Activated T-cell treated with anti-CD3 and anti-CD28 coated beads, Interleukin-2, amount 50 U/mL, for 4 hours (primary cell): ENCODE measurements around the gene ANKS1A. TPM values are rescaled to one million over a fixed set of nuclear protein-coding genes. Genes with fewer than 3 reads are reported as not detected.

Experiments used
- ATAC-seq, 2 donors: fragments of 200-7000 bp; cut with Tn5 transposase; one replicate each; pipeline ENCODE4 v1.10.0; 2021
- DNase-seq: peaks from one replicate; pipeline ENCODE4 v3.0.0-alpha.2; 2020
- H3K27me3 Mint-ChIP-seq: one replicate; pipeline ENCODE4 v1.8.0; 2021; ENCODE audit warnings: low read depth, mixed read lengths
- H3K36me3 Mint-ChIP-seq: one replicate; pipeline ENCODE4 v1.8.0; 2022; ENCODE audit warnings: mixed read lengths; ENCODE audit not compliant: insufficient read depth
- H3K4me1 Mint-ChIP-seq: one replicate; pipeline ENCODE4 v1.8.0; 2021; ENCODE audit warnings: low read depth, mixed read lengths
- H3K4me3 Mint-ChIP-seq: one replicate; pipeline ENCODE4 v1.8.0; 2021; ENCODE audit warnings: mild to moderate bottlenecking, moderate library complexity, mixed read lengths
- H3K9me3 Mint-ChIP-seq: one replicate; pipeline ENCODE4 v1.8.0; 2021; ENCODE audit warnings: mixed read lengths
- total RNA-seq, 3 donors: library from RNA; stranded (reverse); gene quantifications; one replicate each; pipeline ENCODE4 v1.2.1, GENCODE V29; 2021

ANKS1A gene
- total RNA-seq, 3 donors from 2014 or later, result 7.7 to 8.3 (median 8.2) TPM

DNA sequence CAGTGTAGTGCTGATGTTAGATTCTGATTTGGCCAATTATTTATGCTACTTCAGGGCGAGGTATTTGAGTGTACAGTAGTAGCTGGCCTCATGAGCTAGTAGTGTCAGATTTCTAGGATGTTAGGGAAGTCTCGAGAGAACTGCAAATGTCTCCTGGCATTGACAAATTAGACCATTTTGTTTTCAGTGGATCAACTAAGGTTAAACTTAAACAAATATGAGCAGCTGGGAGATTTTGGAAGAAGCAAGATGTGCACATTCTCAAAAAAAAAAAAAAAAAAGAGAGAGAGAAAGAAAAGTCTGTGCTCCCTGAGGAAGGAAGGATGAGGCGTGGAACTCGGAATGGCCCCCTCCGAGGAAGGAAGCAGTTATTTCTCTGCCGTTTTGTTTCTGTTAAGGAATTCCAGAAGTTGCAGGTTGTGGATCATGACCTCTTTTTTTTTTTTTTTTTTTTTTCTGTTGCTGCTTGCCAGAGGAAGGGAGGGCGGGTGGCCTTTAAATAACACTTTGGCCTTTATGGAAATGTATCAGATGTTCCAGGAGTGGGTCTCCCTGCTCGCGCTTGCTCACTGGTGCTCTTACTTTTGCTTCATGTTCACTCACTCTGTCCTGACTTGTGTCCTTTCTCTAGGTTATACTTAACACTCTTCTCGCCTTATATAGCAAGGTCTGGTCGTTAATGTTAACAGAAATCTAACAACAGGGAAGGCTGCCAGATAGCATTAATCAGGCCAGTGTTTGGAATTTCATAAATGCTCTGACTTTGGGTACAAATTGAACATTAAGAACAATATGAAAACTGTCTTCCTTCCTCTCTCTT is 127.7 kb downstream of the ANKS1A start:
- H3K4me3 Mint-ChIP-seq, result no peak overlapping the region
- H3K4me1 Mint-ChIP-seq, result peaks cover 1% of the 10 kb centered on the region
- H3K27me3 Mint-ChIP-seq, result no peaks in the 10 kb centered on the region
- H3K36me3 Mint-ChIP-seq, result peaks cover 22% of the 10 kb centered on the region
- no peaks in the 10 kb centered on the region for H3K9me3 Mint-ChIP-seq
- DNase-seq (no peak), ATAC-seq (no peak)

DNA sequence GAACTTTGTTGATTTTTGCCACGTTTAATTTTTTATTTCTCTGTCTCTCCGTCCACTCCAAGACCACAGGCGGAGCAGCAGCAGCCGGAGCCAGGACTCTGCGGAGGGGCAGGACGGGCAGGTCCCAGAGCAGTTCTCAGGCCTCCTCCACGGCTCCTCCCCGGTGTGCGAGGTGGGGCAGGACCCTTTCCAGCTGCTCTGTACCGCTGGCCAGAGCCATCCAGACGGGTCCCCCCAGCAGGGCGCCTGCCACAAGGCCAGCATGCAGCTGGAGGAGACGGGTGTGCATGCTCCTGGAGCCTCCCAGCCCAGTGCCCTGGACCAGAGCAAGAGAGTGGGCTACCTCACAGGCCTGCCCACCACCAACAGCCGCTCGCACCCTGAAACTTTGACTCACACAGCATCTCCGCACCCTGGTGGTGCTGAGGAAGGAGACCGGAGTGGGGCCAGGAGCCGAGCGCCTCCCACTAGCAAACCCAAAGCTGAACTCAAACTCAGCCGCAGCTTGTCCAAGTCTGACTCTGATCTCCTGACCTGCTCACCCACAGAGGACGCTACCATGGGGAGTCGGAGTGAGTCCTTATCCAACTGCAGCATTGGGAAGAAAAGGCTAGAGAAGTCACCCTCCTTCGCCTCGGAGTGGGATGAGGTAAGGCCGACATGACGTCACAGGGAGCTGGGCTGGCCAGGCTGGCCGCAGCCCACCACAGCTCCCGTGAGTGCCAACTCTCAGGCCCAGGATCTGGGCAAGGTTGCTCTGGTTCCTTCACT is 128.5 kb downstream of the ANKS1A start:
- ATAC-seq (no peak), DNase-seq (no peak)
- no peaks in the 10 kb centered on the region for H3K27me3 Mint-ChIP-seq
- no peaks in the 10 kb centered on the region for H3K9me3 Mint-ChIP-seq
- peaks cover 23% of the 10 kb centered on the region for H3K36me3 Mint-ChIP-seq
- H3K4me3 Mint-ChIP-seq, result no peak overlapping the region
- no peaks in the 10 kb centered on the region for H3K4me1 Mint-ChIP-seq

DNA sequence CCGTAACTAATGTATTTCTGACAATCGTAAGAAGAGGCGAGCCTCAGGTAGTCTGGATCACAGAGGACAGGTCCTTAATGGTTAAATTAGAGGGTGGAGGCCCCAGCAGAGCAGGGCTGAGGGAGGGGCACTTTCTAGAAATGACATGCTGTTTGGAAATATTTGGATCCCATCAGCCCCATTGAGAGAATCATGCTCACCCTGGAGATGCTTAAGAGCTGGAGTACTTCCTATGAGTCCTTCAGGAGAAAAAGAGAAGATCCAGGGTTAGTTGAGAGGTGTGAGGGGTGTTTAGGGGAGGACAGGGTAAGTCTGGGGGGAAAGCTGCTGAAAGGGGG is 129.1 kb downstream of the ANKS1A start:
- DNase-seq (no peak), ATAC-seq (no peak)
- H3K4me3 Mint-ChIP-seq, result no peak overlapping the region
- no peaks in the 10 kb centered on the region for H3K27me3 Mint-ChIP-seq
- no peaks in the 10 kb centered on the region for H3K9me3 Mint-ChIP-seq
- no peaks in the 10 kb centered on the region for H3K4me1 Mint-ChIP-seq
- peaks cover 23% of the 10 kb centered on the region for H3K36me3 Mint-ChIP-seq

DNA sequence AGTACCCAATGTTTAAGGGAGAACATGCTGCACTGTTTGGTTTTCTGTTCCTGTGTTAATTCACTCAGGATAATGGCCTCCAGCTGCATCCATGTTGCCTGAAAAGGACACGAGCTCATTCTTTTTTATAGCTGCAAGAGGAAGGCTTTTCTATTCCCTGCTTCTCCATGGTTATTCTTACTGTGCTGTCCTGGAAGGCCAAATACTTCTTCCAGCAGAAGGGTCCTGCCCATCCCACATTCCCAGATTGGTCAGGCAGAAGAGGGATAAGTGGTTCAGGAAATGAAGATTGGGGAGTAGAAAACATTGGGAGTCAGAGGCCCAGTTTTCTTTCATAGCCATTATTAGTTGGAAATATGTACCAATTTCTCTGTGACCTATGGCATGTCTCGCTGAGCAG is 129.7 kb downstream of the ANKS1A start:
- H3K9me3 Mint-ChIP-seq, result no peaks in the 10 kb centered on the region
- DNase-seq, result no peak
- H3K4me3 Mint-ChIP-seq, result no peak overlapping the region
- no peak for ATAC-seq
- no peaks in the 10 kb centered on the region for H3K4me1 Mint-ChIP-seq
- H3K36me3 Mint-ChIP-seq, result peaks cover 23% of the 10 kb centered on the region
- no peaks in the 10 kb centered on the region for H3K27me3 Mint-ChIP-seq

DNA sequence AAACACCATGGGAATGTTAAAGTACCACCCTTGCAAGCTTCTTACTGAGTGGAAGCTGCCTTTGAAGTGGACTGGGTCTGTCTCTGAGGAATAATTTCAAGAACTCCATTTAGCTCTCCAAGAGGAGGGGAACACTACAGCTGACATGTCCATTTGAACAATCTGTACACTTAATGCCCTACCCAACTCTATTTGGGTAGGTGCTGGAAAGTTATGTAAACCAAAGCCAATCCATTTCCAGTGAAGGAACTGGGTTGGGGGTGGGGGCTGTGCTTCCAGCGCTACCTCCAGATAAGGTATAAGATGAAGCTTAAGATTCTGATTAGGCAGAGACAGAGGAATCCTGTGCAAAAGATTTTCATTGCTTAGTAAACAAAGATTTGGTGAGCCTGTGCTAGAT is 130.1 kb downstream of the ANKS1A start:
- H3K27me3 Mint-ChIP-seq, result no peaks in the 10 kb centered on the region
- H3K4me3 Mint-ChIP-seq, result no peak overlapping the region
- DNase-seq (no peak), ATAC-seq (no peak)
- H3K4me1 Mint-ChIP-seq, result no peaks in the 10 kb centered on the region
- peaks cover 23% of the 10 kb centered on the region for H3K36me3 Mint-ChIP-seq
- H3K9me3 Mint-ChIP-seq, result no peaks in the 10 kb centered on the region

DNA sequence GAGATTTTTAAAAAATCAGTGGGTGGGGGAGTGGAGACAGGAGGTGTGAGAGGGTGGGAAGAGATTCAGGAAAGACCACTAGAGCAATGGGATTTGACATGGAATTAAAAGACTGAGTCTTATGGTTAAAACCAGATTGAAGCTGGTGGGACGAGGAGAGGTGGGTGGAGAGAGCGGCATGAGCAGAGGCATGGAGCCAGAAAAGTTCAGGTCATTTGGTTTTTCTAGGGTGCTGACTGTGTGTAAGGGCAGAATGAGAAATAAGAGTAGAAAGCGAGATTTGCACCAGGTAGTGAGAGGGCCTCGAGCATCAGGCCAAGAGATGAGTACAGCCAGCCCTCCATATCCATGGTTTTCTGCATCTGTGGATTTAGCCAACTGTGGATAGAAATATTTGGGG is 130.8 kb downstream of the ANKS1A start:
- no peaks in the 10 kb centered on the region for H3K4me1 Mint-ChIP-seq
- ATAC-seq, result no peak
- H3K4me3 Mint-ChIP-seq, result no peak overlapping the region
- H3K27me3 Mint-ChIP-seq, result no peaks in the 10 kb centered on the region
- DNase-seq, result no peak
- peaks cover 23% of the 10 kb centered on the region for H3K36me3 Mint-ChIP-seq
- no peaks in the 10 kb centered on the region for H3K9me3 Mint-ChIP-seq

DNA sequence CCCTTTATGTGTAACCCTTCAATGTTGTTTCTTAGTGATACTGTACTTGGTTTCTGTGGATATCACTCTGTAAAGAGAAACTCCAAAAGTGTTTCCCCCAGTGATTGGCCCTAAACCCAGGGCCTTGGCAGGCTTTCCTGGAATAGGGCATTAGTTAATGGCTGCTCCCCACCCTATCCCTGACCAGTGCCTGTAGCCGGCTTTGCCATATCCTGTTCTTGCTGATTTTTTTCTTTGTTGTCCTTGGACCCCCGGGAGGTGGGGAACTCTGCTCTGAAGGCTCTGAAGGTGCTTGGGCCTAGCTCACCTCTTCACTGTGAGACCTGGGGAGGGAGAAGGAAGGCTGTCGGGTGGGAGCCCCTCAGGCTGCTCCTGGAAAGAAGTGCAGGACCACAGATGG is 131.9 kb downstream of the ANKS1A start:
- Mint-ChIP-seq H3K36me3 (peaks cover 23% of the 10 kb centered on the region), H3K4me3 (no peak overlapping the region), H3K4me1 (no peaks in the 10 kb centered on the region), H3K27me3 (no peaks in the 10 kb centered on the region), H3K9me3 (no peaks in the 10 kb centered on the region)
- DNase-seq (no peak), ATAC-seq (no peak)

DNA sequence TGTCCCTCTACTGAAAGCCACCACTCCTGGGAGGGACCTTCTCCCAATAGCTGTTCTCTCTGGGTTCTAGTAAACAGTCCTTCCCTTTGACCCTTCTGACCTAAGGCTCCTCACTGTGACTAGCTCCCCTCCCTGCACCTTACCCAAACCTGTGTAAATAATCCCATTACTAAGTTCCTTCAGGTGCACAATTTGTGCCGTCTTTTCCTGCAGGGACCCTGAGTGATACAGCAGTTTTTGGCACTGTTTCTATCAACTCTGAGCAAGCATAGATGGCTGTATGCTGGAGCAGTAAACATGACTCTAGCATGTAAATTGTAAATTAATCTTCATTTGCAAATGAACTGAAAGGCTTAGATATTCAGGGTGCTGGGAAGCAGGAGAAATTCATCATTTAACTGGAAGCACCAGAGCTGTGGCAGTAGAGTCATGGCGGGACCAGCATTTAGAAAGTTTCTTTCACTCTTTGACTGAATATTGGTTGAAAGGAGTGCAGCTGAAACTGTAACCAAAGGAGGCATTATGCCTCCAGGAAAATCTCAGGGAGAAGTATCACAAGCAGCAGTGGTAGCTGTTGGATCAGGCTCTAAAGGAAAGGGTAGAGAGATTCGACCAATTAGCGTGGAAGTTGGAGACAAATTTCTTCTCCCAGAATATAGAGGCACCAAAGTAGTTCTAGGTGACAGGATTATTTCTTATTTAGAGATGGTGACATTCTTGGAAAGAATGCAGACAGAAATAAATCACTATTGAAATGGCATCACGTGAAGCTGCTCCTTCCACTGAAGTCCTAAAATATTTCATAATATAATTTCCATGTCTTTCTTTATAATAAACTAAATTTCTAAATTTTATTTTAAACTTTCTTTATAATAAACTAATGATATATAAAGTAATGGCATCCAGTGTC is 134.3 kb downstream of the ANKS1A start:
- no peaks in the 10 kb centered on the region for H3K27me3 Mint-ChIP-seq
- peaks cover 25% of the 10 kb centered on the region for H3K36me3 Mint-ChIP-seq
- DNase-seq (no peak), ATAC-seq (no peak)
- H3K9me3 Mint-ChIP-seq, result no peaks in the 10 kb centered on the region
- H3K4me1 Mint-ChIP-seq, result no peaks in the 10 kb centered on the region
- H3K4me3 Mint-ChIP-seq, result no peak overlapping the region

DNA sequence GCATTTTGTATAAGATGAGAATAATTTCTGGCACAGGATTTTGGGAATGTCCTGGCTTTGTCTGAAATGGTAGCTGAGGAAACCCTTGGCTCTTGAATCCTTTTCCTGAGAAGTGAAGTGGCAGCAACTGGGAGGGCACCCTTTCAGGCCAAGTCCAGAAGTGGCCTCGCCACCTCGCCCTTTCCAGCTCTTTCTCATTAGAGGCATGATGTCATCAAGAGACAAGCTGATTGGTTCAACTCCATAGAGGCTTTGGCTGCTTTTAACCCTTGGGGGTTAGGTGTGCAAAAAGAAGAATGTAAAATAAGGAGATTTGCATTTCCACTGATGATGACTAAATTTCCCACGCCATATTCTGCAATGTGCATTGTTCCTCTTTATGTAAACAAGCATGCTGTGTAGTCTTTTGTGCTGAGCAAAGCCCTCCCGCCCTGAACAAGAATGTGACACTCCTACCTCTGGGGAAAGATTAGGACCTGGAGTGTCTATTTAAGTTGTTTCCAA is 135.5 kb downstream of the ANKS1A start:
- Mint-ChIP-seq H3K27me3 (no peaks in the 10 kb centered on the region), H3K4me3 (no peak overlapping the region), H3K36me3 (peaks cover 17% of the 10 kb centered on the region), H3K9me3 (no peaks in the 10 kb centered on the region), H3K4me1 (no peaks in the 10 kb centered on the region)
- ATAC-seq (no peak), DNase-seq (no peak)

DNA sequence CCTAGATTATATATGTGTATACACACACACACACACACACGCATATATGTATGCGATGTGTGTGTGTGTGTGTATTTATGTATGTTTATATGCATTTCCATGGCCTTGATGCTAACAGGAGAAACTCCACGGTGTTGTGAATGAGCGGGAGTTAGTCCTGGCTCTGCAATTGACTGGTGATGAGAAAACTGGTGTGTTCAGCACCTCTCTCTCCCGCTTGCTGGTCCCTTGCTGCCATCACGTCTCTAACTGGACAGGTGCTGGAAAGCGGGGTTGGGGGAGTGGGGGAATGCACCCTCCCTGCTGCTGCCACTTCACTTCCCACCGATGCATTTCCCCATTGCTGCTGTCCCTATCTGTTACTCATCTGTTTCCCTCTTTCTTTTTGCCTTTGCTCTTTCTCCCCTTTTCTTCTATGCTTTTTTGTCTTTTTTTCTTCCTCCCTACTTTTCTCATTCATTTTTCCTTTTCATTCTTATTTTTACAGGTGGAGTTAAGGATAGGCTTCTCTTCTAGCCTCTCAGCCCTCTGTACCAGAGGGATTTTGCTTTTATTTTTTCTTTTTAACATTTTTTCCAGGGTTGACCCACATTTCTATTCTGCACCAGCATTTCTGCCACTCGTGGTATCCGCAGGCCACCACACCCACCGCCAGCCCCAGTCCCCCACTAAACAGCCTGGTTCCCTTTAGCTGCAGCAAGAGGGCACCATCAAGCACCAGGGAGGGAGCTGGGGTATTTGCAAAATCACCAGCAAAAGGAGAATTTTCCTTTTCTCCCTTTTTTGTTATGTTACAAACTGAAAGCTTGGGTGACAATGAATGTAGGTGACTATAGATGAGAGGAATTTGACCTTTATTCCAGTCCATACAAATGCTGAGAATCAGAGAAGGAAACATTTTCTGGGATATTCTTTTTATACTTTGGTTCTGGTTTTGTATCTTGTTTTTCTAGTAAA is 136.5 kb downstream of the ANKS1A start:
- H3K4me1 Mint-ChIP-seq, result no peaks in the 10 kb centered on the region
- DNase-seq (no peak), ATAC-seq (no peak)
- peaks cover 13% of the 10 kb centered on the region for H3K36me3 Mint-ChIP-seq
- no peak overlapping the region for H3K4me3 Mint-ChIP-seq
- H3K9me3 Mint-ChIP-seq, result no peaks in the 10 kb centered on the region
- H3K27me3 Mint-ChIP-seq, result no peaks in the 10 kb centered on the region

DNA sequence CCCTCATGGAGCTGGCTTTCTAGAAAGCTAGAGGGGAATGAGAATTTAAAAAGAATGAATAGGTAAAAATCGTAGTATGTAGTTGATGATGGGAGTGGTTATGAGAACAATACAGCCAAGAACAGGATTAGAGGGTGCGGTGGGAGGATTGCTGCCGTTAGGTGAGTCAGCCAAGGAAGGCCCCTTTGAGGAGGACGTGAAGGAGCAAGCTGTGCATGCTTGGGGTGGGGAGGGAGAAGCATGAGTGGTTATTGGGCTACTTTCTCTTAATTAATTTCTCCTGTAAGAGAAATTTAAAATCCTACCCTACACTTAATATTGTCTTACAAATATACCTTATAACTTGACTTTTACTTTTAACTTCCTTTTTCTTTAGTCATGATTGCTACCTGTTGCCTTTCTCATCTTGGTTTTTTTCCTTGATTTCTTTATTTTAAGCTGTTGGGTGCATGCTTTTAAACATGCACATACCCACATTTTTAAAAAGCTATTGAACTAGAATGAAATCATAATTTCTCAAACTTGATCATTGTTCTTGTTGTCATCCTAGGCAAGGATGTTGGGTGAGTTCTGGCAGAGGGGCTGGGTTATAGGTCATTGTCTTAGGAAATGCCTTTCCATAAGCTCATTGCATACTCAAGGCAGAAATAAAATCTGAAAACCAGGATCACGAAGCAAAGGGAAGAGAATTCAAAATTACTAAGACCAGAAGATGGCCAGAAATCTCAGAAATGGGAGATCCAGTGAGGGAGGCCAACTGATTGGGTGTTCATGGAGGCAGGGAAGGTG is 137.6 kb downstream of the ANKS1A start:
- ATAC-seq, result no peak
- no peaks in the 10 kb centered on the region for H3K27me3 Mint-ChIP-seq
- no peaks in the 10 kb centered on the region for H3K9me3 Mint-ChIP-seq
- no peak overlapping the region for H3K4me3 Mint-ChIP-seq
- no peak for DNase-seq
- peaks cover 21% of the 10 kb centered on the region for H3K36me3 Mint-ChIP-seq
- no peaks in the 10 kb centered on the region for H3K4me1 Mint-ChIP-seq

DNA sequence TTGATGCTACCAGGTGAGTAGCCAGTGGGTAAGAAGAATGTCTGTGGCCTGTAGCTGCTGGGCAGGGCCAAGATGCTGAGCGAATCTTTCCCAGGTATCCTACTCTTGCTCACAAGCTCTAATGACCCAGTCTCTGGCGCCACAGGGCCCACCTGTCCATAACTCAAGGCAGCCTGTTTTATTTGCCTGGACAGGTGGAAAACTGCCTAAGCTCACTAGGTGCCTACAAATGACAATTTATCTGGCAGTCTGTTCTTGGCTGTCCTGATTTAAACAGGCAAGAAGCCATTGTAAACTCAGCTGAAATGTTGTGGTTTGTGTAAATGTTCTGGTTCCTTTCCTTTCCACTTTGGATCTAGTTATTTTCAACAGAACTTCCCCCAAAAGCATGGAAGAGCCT is 138.8 kb downstream of the ANKS1A start:
- no peak for DNase-seq
- no peaks in the 10 kb centered on the region for H3K4me1 Mint-ChIP-seq
- H3K36me3 Mint-ChIP-seq, result peaks cover 19% of the 10 kb centered on the region
- no peak overlapping the region for H3K4me3 Mint-ChIP-seq
- ATAC-seq, result no peak
- H3K27me3 Mint-ChIP-seq, result no peaks in the 10 kb centered on the region
- H3K9me3 Mint-ChIP-seq, result no peaks in the 10 kb centered on the region
